AG09309 (cell line): ENCODE measurements around the gene IQCM.

ENCODE experiments used
- DNase-seq: peaks from one replicate; pipeline ENCODE4 v3.0.0-alpha.2; 2010; ENCODE audit warnings: low read depth
- H3K4me3 ChIP-seq: 2 replicates; pipeline ENCODE4 v1.5.1; 2011; ENCODE audit warnings: mild to moderate bottlenecking, low read depth, low read length, moderate library complexity; ENCODE audit not compliant: control insufficient read depth
- TF ChIP-seq, protein P1 (sequence below): IDR thresholded peaks from 2 replicates; pipeline ENCODE4 v1.5.1; 2011; ENCODE audit warnings: mild to moderate bottlenecking, low read depth, low read length, inconsistent platforms; ENCODE audit not compliant: insufficient read depth, control insufficient read depth; ENCODE audit errors: missing control alignments

The IQCM gene

DNA sequence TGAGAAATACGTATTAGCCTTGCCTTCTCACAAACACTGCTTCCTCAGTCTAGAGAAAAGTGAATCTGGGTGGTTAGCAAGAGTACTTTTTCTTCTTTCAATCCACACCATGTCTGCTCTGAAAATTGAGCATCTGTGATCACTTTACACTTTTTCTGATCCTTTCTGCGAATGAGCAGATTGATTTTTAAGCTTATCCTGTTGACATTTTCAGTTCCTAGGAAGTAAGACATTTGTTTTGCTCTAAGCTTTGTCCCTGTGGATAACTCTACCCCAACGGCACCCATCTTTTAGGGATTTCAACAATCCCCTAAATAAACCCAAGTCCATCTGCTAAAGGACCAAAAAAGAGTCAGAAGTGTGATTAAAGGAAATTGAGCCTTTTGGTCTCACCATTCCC lies 487.5 kb downstream of the IQCM start:
- H3K4me3 ChIP-seq = no peak overlapping the region
- TF ChIP-seq, protein P1, sequence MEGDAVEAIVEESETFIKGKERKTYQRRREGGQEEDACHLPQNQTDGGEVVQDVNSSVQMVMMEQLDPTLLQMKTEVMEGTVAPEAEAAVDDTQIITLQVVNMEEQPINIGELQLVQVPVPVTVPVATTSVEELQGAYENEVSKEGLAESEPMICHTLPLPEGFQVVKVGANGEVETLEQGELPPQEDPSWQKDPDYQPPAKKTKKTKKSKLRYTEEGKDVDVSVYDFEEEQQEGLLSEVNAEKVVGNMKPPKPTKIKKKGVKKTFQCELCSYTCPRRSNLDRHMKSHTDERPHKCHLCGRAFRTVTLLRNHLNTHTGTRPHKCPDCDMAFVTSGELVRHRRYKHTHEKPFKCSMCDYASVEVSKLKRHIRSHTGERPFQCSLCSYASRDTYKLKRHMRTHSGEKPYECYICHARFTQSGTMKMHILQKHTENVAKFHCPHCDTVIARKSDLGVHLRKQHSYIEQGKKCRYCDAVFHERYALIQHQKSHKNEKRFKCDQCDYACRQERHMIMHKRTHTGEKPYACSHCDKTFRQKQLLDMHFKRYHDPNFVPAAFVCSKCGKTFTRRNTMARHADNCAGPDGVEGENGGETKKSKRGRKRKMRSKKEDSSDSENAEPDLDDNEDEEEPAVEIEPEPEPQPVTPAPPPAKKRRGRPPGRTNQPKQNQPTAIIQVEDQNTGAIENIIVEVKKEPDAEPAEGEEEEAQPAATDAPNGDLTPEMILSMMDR = no peak
- no peak for DNase-seq

DNA sequence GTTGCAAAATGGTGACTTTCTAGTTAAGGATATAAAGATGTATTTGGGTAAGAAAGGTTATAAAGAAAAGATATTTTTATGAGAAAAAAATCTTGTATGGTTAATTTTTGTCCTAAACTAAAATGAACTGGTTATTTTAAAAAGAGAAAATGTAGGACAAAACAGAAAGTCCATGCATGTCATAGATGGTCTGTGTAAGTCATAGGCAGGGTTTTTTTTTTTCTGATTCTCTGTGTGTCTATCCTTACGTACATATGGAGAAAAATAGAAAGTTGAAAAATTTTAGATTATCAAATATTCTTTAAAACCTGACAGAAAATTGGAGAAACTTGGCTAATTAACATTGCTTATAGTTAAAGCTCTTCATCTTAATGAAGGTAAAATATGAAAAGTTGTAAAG lies 493.4 kb downstream of the IQCM start:
- TF ChIP-seq, protein P1 = no peak
- DNase-seq = no peak
- no peak overlapping the region for H3K4me3 ChIP-seq

GRCh38 chr4:149321438-149321837 lies 494.2 kb downstream of the IQCM start:
- no peak overlapping the region for H3K4me3 ChIP-seq
- no peak for DNase-seq
- TF ChIP-seq, protein P1 = no peak

- no peak overlapping the region for H3K4me3 ChIP-seq
- no peak for DNase-seq
- TF ChIP-seq, protein P1 = no peak
Observed at GRCh38 chr4:149311076-149311475, 504.6 kb downstream of the IQCM start.

DNA sequence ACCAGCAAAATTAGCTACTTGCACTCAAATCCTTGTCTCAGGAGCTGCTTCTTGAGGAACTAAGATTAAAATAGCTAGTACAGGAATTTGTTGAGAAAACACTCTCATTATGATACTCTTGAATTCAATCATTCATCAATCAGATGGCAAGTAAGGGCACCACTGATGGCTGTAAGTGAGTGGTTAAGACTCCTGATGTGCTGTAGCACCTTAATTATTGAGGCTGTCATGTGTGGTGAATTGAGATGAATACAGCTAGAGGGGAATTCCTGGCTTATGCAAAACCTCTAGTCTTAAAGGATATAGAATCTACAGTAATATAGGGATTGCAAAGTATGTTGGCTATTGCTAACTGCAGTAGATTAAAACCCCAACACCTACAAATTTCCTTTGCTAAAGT lies 509.1 kb downstream of the IQCM start:
- H3K4me3 ChIP-seq = no peak overlapping the region
- TF ChIP-seq, protein P1 = no peak

More for the DNA sequence above, 509.1 kb downstream of the IQCM start:
- no peak for DNase-seq
